Hepatocyte (in vitro differentiated cells): Measurements from ENCODE around the gene STK38L.

ENCODE experiments used
- CTCF ChIP-seq: fragments of 200-600 bp; sonication (generic); IDR thresholded peaks from 2 replicates; pipeline ENCODE4 v1.5.1; 2016; ENCODE audit warnings: antibody characterized with exemption, mild to moderate bottlenecking; ENCODE audit not compliant: poor library complexity
- EZH2 ChIP-seq: fragments of 200-600 bp; sonication (generic); IDR thresholded peaks from 2 replicates; pipeline ENCODE4 v1.6.1; 2016; ENCODE audit warnings: antibody characterized with exemption, mild to moderate bottlenecking, borderline replicate concordance
- EZH2phosphoT487 ChIP-seq: fragments of 200-600 bp; sonication (generic); IDR thresholded peaks from one replicate; pipeline ENCODE4 v1.6.1; 2018; ENCODE audit warnings: antibody characterized with exemption, mild to moderate bottlenecking, low read depth, moderate library complexity; ENCODE audit not compliant: unreplicated experiment, severe bottlenecking

GRCh38 chr12:27236498-27236897 is 7.6 kb upstream of the STK38L start:
- TF ChIP-seq CTCF (no peak), EZH2phosphoT487 (no peak), EZH2 (no peak)
